Parathyroid adenoma (tissue), 2 donors: ENCODE results near the gene FYN.

Experiments used
- H2AFZ ChIP-seq: fragments of 300-600 bp; sonication (generic); one replicate; pipeline ENCODE4 v1.7.0; 2017; ENCODE audit warnings: antibody characterized with exemption, mild to moderate bottlenecking
- H3K27ac ChIP-seq: fragments of 300-600 bp; sonication (generic); one replicate; pipeline ENCODE4 v1.7.0; 2017
- H3K27me3 ChIP-seq: fragments of 300-600 bp; sonication (generic); one replicate; pipeline ENCODE4 v1.7.0; 2017; ENCODE audit warnings: low read length; ENCODE audit not compliant: control insufficient read depth, insufficient read depth
- H3K36me3 ChIP-seq: fragments of 300-600 bp; sonication (generic); one replicate; pipeline ENCODE4 v1.7.0; 2017; ENCODE audit warnings: low read length; ENCODE audit not compliant: control insufficient read depth, insufficient read depth
- H3K4me1 ChIP-seq: fragments of 300-600 bp; sonication (generic); one replicate; pipeline ENCODE4 v1.7.0; 2017; ENCODE audit warnings: control low read depth
- H3K4me2 ChIP-seq: fragments of 300-600 bp; sonication (generic); one replicate; pipeline ENCODE4 v1.7.0; 2017; ENCODE audit warnings: low read length
- H3K4me3 ChIP-seq: fragments of 300-600 bp; sonication (generic); one replicate; pipeline ENCODE4 v1.7.0; 2017; ENCODE audit warnings: low read depth, low read length
- H3K79me2 ChIP-seq: fragments of 300-600 bp; sonication (generic); one replicate; pipeline ENCODE4 v1.7.0; 2017; ENCODE audit warnings: control low read depth
- H3K9ac ChIP-seq: fragments of 300-600 bp; sonication (generic); one replicate; pipeline ENCODE4 v1.7.0; 2017; ENCODE audit warnings: mild to moderate bottlenecking
- H3K9me3 ChIP-seq: fragments of 300-600 bp; sonication (generic); one replicate; pipeline ENCODE4 v1.7.0; 2017; ENCODE audit warnings: low read length; ENCODE audit not compliant: control insufficient read depth
- CTCF ChIP-seq: fragments of 300-600 bp; sonication (generic); IDR thresholded peaks from one replicate; pipeline ENCODE4 v1.7.0; 2017; ENCODE audit warnings: antibody characterized with exemption, mild to moderate bottlenecking
- donor health status: primary hyperparathyroidism.

Gene FYN

GRCh38 chr6:111870742-111871064 lies 2.5 kb downstream of the FYN start:
- Histone ChIP-seq H3K4me1 (peaks cover 3% of the 10 kb centered on the region), H3K9me3 (no peaks in the 10 kb centered on the region), H3K4me2 (no peak overlapping the region), H3K27ac (no peak overlapping the region), H2AFZ (no peak overlapping the region), H3K79me2 (peaks cover 38% of the 10 kb centered on the region), H3K27me3 (no peaks in the 10 kb centered on the region), H3K4me3 (no peak overlapping the region), H3K36me3 (no peaks in the 10 kb centered on the region), H3K9ac (no peak overlapping the region)
- TF ChIP-seq CTCF: no peak

GRCh38 chr6:111870051-111870741 lies 3.1 kb downstream of the FYN start:
- Histone ChIP-seq H3K36me3 (no peaks in the 10 kb centered on the region), H3K9ac (no peak overlapping the region), H3K79me2 (peaks cover 42% of the 10 kb centered on the region), H3K4me2 (no peak overlapping the region), H3K4me3 (no peak overlapping the region), H3K9me3 (no peaks in the 10 kb centered on the region), H3K27me3 (no peaks in the 10 kb centered on the region), H3K4me1 (peaks cover 3% of the 10 kb centered on the region), H3K27ac (no peak overlapping the region), H2AFZ (no peak overlapping the region)
- no peak for TF ChIP-seq CTCF

GRCh38 chr6:111866857-111867256 lies 6.4 kb downstream of the FYN start:
- no peak overlapping the region for H2AFZ ChIP-seq
- TF ChIP-seq CTCF: no peak
- H3K9ac ChIP-seq: no peak overlapping the region
- H3K4me2 ChIP-seq: no peak overlapping the region
- no peaks in the 10 kb centered on the region for H3K27me3 ChIP-seq
- H3K4me3 ChIP-seq: no peak overlapping the region
- H3K27ac ChIP-seq: no peak overlapping the region
- peaks cover 3% of the 10 kb centered on the region for H3K4me1 ChIP-seq
- H3K36me3 ChIP-seq: no peaks in the 10 kb centered on the region
- H3K9me3 ChIP-seq: no peaks in the 10 kb centered on the region
- peaks cover 63% of the 10 kb centered on the region for H3K79me2 ChIP-seq

- Histone ChIP-seq H3K27me3 (no peaks in the 10 kb centered on the region), H3K27ac (no peak overlapping the region), H3K4me1 (peaks cover 3% of the 10 kb centered on the region), H2AFZ (no peak overlapping the region), H3K36me3 (no peaks in the 10 kb centered on the region), H3K9ac (no peak overlapping the region), H3K79me2 (peaks cover 68% of the 10 kb centered on the region), H3K4me3 (no peak overlapping the region), H3K4me2 (no peak overlapping the region), H3K9me3 (no peaks in the 10 kb centered on the region)
- TF ChIP-seq CTCF: no peak
Measured at GRCh38 chr6:111865909-111866546, 7.2 kb downstream of the FYN start.
